Osteocyte (in vitro differentiated cells): Measurements from ENCODE around the gene RASGRP1. TPM values are rescaled to one million over a fixed set of nuclear protein-coding genes. Genes with fewer than 3 reads are reported as not detected.

Source experiments
- DNase-seq: peaks from one replicate; pipeline ENCODE4 v3.0.0; 2021; ENCODE audit warnings: mixed read lengths; ENCODE audit not compliant: unreplicated experiment; ENCODE audit errors: extremely low spot score
- H3K27ac Mint-ChIP-seq: one replicate; pipeline ENCODE4 v1.8.0; 2021; ENCODE audit warnings: mild to moderate bottlenecking, mixed read lengths; ENCODE audit not compliant: unreplicated experiment
- H3K27me3 Mint-ChIP-seq: one replicate; pipeline ENCODE4 v1.8.0; 2021; ENCODE audit warnings: mixed read lengths; ENCODE audit not compliant: unreplicated experiment
- H3K36me3 Mint-ChIP-seq: one replicate; pipeline ENCODE4 v1.8.0; 2021; ENCODE audit warnings: mixed read lengths; ENCODE audit not compliant: unreplicated experiment
- H3K4me1 Mint-ChIP-seq: one replicate; pipeline ENCODE4 v1.8.0; 2021; ENCODE audit warnings: mixed read lengths; ENCODE audit not compliant: unreplicated experiment
- H3K4me3 Mint-ChIP-seq: one replicate; pipeline ENCODE4 v1.8.0; 2021; ENCODE audit warnings: mild to moderate bottlenecking, moderate library complexity, mixed read lengths; ENCODE audit not compliant: unreplicated experiment
- H3K9me3 Mint-ChIP-seq: one replicate; pipeline ENCODE4 v1.8.0; 2021; ENCODE audit warnings: mixed read lengths; ENCODE audit not compliant: unreplicated experiment
- total RNA-seq: library from RNA; stranded (reverse); gene quantifications from 2 replicates; pipeline ENCODE4 v1.2.1, GENCODE V29; 2021
- TF ChIP-seq, protein P1 (sequence below): fragments of 200-600 bp; sonication (generic); IDR thresholded peaks from 2 replicates; pipeline ENCODE4 v1.5.0; 2021; ENCODE audit warnings: antibody characterized with exemption, mild to moderate bottlenecking, moderate library complexity

Gene RASGRP1
- total RNA-seq, 1 donor from 2014 or later = 0.11 TPM

GRCh38 chr15:38600236-38600635, 35.6 kb upstream of the RASGRP1 start:
- H3K36me3 Mint-ChIP-seq = no peaks in the 10 kb centered on the region
- no peaks in the 10 kb centered on the region for H3K9me3 Mint-ChIP-seq
- no peak overlapping the region for H3K27ac Mint-ChIP-seq
- no peaks in the 10 kb centered on the region for H3K4me1 Mint-ChIP-seq
- H3K4me3 Mint-ChIP-seq = no peak overlapping the region
- no peak for DNase-seq
- H3K27me3 Mint-ChIP-seq = peaks cover 54% of the 10 kb centered on the region
- TF ChIP-seq, protein P1, sequence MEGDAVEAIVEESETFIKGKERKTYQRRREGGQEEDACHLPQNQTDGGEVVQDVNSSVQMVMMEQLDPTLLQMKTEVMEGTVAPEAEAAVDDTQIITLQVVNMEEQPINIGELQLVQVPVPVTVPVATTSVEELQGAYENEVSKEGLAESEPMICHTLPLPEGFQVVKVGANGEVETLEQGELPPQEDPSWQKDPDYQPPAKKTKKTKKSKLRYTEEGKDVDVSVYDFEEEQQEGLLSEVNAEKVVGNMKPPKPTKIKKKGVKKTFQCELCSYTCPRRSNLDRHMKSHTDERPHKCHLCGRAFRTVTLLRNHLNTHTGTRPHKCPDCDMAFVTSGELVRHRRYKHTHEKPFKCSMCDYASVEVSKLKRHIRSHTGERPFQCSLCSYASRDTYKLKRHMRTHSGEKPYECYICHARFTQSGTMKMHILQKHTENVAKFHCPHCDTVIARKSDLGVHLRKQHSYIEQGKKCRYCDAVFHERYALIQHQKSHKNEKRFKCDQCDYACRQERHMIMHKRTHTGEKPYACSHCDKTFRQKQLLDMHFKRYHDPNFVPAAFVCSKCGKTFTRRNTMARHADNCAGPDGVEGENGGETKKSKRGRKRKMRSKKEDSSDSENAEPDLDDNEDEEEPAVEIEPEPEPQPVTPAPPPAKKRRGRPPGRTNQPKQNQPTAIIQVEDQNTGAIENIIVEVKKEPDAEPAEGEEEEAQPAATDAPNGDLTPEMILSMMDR = no peak

DNA sequence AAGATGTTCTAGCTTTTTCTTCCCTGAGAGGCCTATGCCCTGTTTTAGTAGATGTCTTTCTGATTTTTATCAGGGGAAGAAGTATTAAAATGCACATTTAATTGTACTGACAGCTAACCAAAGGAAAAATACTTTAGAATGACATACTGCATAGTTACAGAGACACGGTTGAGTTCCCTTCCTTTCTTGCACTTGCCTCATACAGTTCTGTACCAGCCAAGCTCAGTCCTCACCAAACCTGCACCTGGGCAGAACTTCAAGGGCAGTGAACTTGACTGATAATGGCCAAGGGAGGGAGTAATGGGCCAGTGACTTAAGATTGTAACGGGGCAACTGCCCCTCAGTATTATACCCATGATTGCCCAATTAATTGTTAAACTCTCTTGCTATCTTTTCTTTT, 34.1 kb upstream of the RASGRP1 start:
- no peak overlapping the region for H3K4me3 Mint-ChIP-seq
- TF ChIP-seq, protein P1 = no peak
- no peak for DNase-seq
- no peaks in the 10 kb centered on the region for H3K36me3 Mint-ChIP-seq
- H3K4me1 Mint-ChIP-seq = no peaks in the 10 kb centered on the region
- H3K9me3 Mint-ChIP-seq = no peaks in the 10 kb centered on the region
- H3K27ac Mint-ChIP-seq = no peak overlapping the region
- peaks cover 52% of the 10 kb centered on the region for H3K27me3 Mint-ChIP-seq

DNA sequence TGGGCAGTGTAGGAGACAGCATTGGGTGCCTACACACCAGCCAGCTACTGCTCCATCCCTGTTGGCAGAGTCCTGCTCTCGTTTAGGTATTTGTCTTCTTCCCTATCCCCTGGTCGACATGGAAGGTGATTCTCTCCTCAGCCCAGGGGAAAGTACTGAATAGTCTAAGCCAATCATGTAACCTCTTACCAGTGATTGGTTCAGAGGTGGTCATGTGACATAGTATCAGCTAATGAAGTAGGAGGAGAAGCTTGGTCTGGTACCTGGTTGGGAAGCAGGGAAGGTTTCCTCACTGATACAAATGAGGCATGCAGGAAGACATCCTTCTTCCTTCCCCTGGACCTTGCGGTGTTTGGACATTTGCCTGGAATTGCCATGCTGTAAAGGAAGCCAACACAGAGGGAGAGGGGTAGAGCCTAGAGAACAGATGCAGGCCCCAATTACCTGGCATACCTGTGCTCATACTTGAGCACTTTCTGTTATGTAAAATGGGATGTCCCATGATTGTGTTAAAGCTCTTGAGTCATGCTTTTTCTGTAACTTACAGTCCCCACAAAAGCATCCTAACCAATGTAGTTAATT, 32.7 kb upstream of the RASGRP1 start:
- Mint-ChIP-seq H3K4me3 (no peak overlapping the region), H3K27me3 (peaks cover 40% of the 10 kb centered on the region), H3K36me3 (no peaks in the 10 kb centered on the region), H3K9me3 (no peaks in the 10 kb centered on the region), H3K4me1 (no peaks in the 10 kb centered on the region), H3K27ac (no peak overlapping the region)
- DNase-seq = no peak
- TF ChIP-seq, protein P1 = no peak

DNA sequence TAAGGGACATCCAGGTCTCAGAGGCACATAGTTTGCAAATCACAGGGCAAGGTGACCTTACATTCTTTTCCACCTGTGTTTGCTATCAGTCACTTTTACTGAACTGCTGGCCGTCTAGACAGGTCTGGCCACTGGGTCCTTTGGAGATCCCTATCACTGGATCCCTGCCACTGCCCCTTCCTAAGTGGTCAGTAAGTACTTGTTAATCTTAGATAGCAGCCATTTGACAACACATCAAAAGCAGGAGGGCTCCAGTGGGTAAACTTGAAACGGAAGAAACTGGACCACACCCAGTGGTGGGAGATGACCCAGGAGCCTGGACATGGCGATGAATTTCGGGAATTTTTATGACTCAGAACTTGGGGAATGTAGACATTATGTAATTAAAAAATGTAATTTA, 28.9 kb upstream of the RASGRP1 start:
- Mint-ChIP-seq H3K36me3 (no peaks in the 10 kb centered on the region), H3K4me1 (no peaks in the 10 kb centered on the region), H3K9me3 (no peaks in the 10 kb centered on the region), H3K27me3 (peaks cover 39% of the 10 kb centered on the region), H3K27ac (no peak overlapping the region), H3K4me3 (no peak overlapping the region)
- TF ChIP-seq, protein P1 = no peak
- DNase-seq = no peak

DNA sequence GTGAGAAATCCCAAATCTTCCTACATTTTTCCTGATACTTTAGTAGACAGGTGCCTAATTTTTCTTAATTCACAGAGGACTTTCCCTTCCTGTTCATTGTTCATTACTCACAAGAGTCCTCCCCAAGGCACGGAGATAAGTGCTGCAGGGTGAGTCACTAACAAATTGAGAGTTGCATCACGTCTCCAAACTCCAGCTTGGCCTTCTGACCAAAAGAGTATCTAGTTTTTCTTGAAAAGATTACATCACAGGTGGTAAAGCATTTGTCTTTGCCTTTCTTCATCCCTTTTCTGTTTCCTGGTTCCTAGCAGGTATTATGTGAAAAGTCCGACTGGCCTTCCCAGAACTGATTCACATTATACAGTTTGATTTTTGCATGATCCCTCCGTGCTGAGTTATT, 24.9 kb upstream of the RASGRP1 start:
- no peaks in the 10 kb centered on the region for H3K36me3 Mint-ChIP-seq
- H3K4me1 Mint-ChIP-seq = no peaks in the 10 kb centered on the region
- peaks cover 3% of the 10 kb centered on the region for H3K9me3 Mint-ChIP-seq
- H3K27me3 Mint-ChIP-seq = peaks cover 42% of the 10 kb centered on the region
- H3K27ac Mint-ChIP-seq = no peak overlapping the region
- TF ChIP-seq, protein P1 = no peak
- no peak overlapping the region for H3K4me3 Mint-ChIP-seq
- DNase-seq = no peak
